OCI-LY7 (cell line): ENCODE results near the gene H1-8. TPM values are rescaled to one million over a fixed set of nuclear protein-coding genes. Genes with fewer than 3 reads are reported as not detected.

Source experiments
- BruUV-seq: library from RNA; stranded (reverse); fragments of 400-500 nt; replicated peaks from 2 replicates; lab custom pipeline; 2021; lab: Mats Ljungman, UMichigan
- CTCF ChIA-PET: fragments of 300-600 bp; sonication (Branson Sonifier 250); formaldehyde crosslinking; loops from one replicate; lab custom pipeline; 2022; ENCODE audit warnings: antibody characterized with exemption; ENCODE audit not compliant: unreplicated experiment; lab: Charles Lee
- POLR2A ChIA-PET: fragments of 300-600 bp; sonication (Branson Sonifier 250); formaldehyde crosslinking; loops from one replicate; lab custom pipeline; 2022; ENCODE audit warnings: antibody characterized with exemption; lab: Charles Lee
- DNase-seq: peaks from one replicate; pipeline ENCODE4 v3.0.0-alpha.2; 2015; ENCODE audit warnings: low spot score
- H2AFZ ChIP-seq: fragments of 200-600 bp; sonication (generic), shearing (Covaris generic); 2 replicates; pipeline ENCODE4 v1.6.1; 2014; ENCODE audit warnings: mild to moderate bottlenecking, antibody characterized with exemption, low read length, moderate library complexity
- H3K27ac ChIP-seq: fragments of 200-600 bp; sonication (generic); 2 replicates; pipeline ENCODE4 v1.5.1; 2014; ENCODE audit warnings: mixed run types, low read depth, mild to moderate bottlenecking, moderate library complexity, low read length, inconsistent platforms; ENCODE audit not compliant: poor library complexity, severe bottlenecking
- H3K36me3 ChIP-seq: fragments of 200-600 bp; sonication (generic); 2 replicates; pipeline ENCODE4 v1.6.1; 2014; ENCODE audit warnings: mild to moderate bottlenecking, antibody characterized with exemption, low read length, moderate library complexity, mixed read lengths; ENCODE audit not compliant: insufficient read depth
- H3K4me1 ChIP-seq: fragments of 200-600 bp; sonication (generic); 2 replicates; pipeline ENCODE4 v1.5.1; 2014; ENCODE audit warnings: mild to moderate bottlenecking, low read length; ENCODE audit not compliant: insufficient read depth, poor library complexity, severe bottlenecking
- H3K4me2 ChIP-seq: fragments of 200-600 bp; sonication (generic); 2 replicates; pipeline ENCODE4 v1.6.1; 2014; ENCODE audit warnings: mild to moderate bottlenecking, low read length
- H3K4me3 ChIP-seq: fragments of 200-600 bp; sonication (generic); 2 replicates; pipeline ENCODE4 v1.5.1; 2014; ENCODE audit warnings: mild to moderate bottlenecking, low read depth, low read length; ENCODE audit not compliant: poor library complexity, severe bottlenecking
- H3K79me2 ChIP-seq: fragments of 200-600 bp; sonication (generic); 2 replicates; pipeline ENCODE4 v1.6.1; 2016; ENCODE audit warnings: low read depth, mild to moderate bottlenecking, low read length, moderate library complexity, mixed read lengths; ENCODE audit not compliant: insufficient read depth
- H3K9me2 ChIP-seq: fragments of 200-600 bp; sonication (generic); 2 replicates; pipeline ENCODE4 v1.6.1; 2016; ENCODE audit warnings: mild to moderate bottlenecking, low read length, mixed read lengths; ENCODE audit not compliant: insufficient read depth
- H3K9me3 ChIP-seq: fragments of 200-600 bp; sonication (generic); 2 replicates; pipeline ENCODE4 v1.6.1; 2014; ENCODE audit warnings: mild to moderate bottlenecking, mixed run types, low read length, mixed read lengths
- H4K20me1 ChIP-seq: fragments of 200-600 bp; sonication (generic); 2 replicates; pipeline ENCODE4 v1.6.1; 2014; ENCODE audit warnings: mild to moderate bottlenecking, antibody characterized with exemption, low read length, moderate library complexity, mixed read lengths; ENCODE audit not compliant: insufficient read depth
- CTCF ChIP-seq: fragments of 200-600 bp; sonication (generic); conservative IDR thresholded peaks from 2 replicates; pipeline ENCODE4 v1.5.1; 2014; ENCODE audit warnings: mild to moderate bottlenecking, antibody characterized with exemption, low read length, moderate library complexity, mixed read lengths
- EZH2phosphoT487 ChIP-seq: fragments of 200-600 bp; sonication (generic); IDR thresholded peaks from 2 replicates; pipeline ENCODE4 v1.6.1; 2018; ENCODE audit warnings: low read depth, borderline replicate concordance, mild to moderate bottlenecking, mixed run types, antibody characterized with exemption, low read length, moderate library complexity, mixed read lengths
- intact Hi-C: fragments of 100-400 bp; cut with micrococcal nuclease; formaldehyde crosslinking; loops from one replicate; pipeline ENCODE4 v1.10.0; 2022; ENCODE audit not compliant: unreplicated experiment
- total RNA-seq, 2 experiments: library from RNA; depleted of rRNA in 1 of 2; stranded (reverse); fragments of >200 nt in 1 of 2; shearing (Covaris generic) in 1 of 2; gene quantifications; 2 replicates each; pipeline ENCODE4 v1.2.3, GENCODE V29; 2014 to 2022

Gene H1-8
- total RNA-seq, 2 experiments from 2014 or later, result not detected

GRCh38 chr3:129558772-129559564, 16.0 kb downstream of the H1-8 start:
- H3K36me3 ChIP-seq, result no peaks in the 10 kb centered on the region
- POLR2A ChIA-PET, result interaction anchor here (0.6 to 1.4 kb wide), 7 partner anchors 9 to 384 kb away, joined by 3 to 6 read pairs (median 4); no protein-coding TSS in a partner anchor
- H3K4me2 ChIP-seq, result peak overlapping the region; percentile 52
- H3K27ac ChIP-seq, result peak overlapping the region; percentile 21
- peak; percentile 79 for DNase-seq
- no peak for TF ChIP-seq CTCF
- TF ChIP-seq EZH2phosphoT487, result no peak
- intact Hi-C loops, result no loop called here
- H3K9me3 ChIP-seq, result no peaks in the 10 kb centered on the region
- BruUV-seq, result no TSS peak
- CTCF ChIA-PET, result interaction anchor here (0.6 to 1.6 kb wide), 3 partner anchors 18 to 118 kb away, joined by 3 to 5 read pairs (median 3); no protein-coding TSS in a partner anchor
- peak overlapping the region; percentile 64; the same call in 1 of the 2 replicates for H2AFZ ChIP-seq
- H3K9me2 ChIP-seq, result no peaks in the 10 kb centered on the region
- no peaks in the 10 kb centered on the region for H4K20me1 ChIP-seq
- no peaks in the 10 kb centered on the region for H3K79me2 ChIP-seq
- H3K4me1 ChIP-seq, result peaks cover 45% of the 10 kb centered on the region
- H3K4me3 ChIP-seq, result peak overlapping the region; percentile 2

DNA sequence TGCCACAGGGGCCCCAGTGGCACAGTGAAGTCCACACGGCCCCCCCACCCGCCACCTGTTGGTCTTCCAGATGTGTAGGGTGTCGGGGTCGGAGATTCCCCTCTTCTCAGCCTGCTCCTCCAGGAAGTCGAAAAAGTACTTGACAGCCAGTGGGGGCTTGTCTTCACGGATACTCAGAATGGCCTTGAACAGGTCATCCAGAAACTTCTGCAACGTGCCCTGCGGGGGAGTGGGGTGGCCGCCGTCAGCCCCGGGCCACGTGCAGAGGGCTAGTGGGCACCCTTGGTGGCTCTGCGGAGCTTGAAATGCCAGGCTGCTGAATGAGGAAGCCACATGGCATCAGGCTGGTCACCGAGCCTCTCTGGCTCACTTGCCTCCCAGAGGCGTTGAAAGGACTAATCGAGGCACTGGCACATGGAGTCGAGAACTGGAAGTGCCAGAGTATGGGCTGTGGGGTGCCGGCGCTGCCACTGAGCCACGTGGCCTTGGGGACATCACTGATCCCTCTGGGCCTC, 16.6 kb downstream of the H1-8 start:
- CTCF ChIA-PET, result interaction anchor here (0.6 to 1.6 kb wide), 3 partner anchors 18 to 119 kb away, joined by 3 to 5 read pairs (median 3); no protein-coding TSS in a partner anchor
- POLR2A ChIA-PET, result interaction anchor here (0.6 to 1.4 kb wide), 5 partner anchors 10 to 383 kb away, joined by 3 to 6 read pairs (median 4); no protein-coding TSS in a partner anchor
- Histone ChIP-seq H3K4me2 (peak overlapping the region; percentile 52; the same call in 1 of the 2 replicates), H3K36me3 (no peaks in the 10 kb centered on the region), H4K20me1 (no peaks in the 10 kb centered on the region), H3K27ac (no peak overlapping the region), H3K9me3 (no peaks in the 10 kb centered on the region), H3K4me3 (no peak overlapping the region), H3K79me2 (no peaks in the 10 kb centered on the region), H2AFZ (no peak overlapping the region), H3K9me2 (no peaks in the 10 kb centered on the region), H3K4me1 (peaks cover 38% of the 10 kb centered on the region)
- TF ChIP-seq CTCF, result no peak
- TF ChIP-seq EZH2phosphoT487, result no peak
- intact Hi-C loops, result no loop called here
- BruUV-seq, result no TSS peak
- no peak for DNase-seq
